NCI-H146 treated with DMSO at 0.1 percent for 48 hours (cell line): ENCODE results near the gene KLHL20.
A peak's percentile ranks its signal among the peaks of the same experiment; 100 is the strongest.
"Not testable (repeated sequence)": the region's sequence is repeated elsewhere in the genome, so short reads cannot be mapped to it uniquely, and the experiment has no call there.

ENCODE experiments used
- DNase-seq: peaks from one replicate; lab custom pipeline; 2025; ENCODE audit not compliant: unreplicated experiment; lab: John Stamatoyannopoulos, UW

KLHL20 gene

GRCh38 chr1:173749137-173749536, 34.4 kb downstream of the KLHL20 start:
- no peak for DNase-seq

- no peak for DNase-seq
Measured at GRCh38 chr1:173753830-173754229, 39.0 kb downstream of the KLHL20 start.

- no peak for DNase-seq
Measured at GRCh38 chr1:173757666-173758065, 42.9 kb downstream of the KLHL20 start.

GRCh38 chr1:173758110-173758509, 43.3 kb downstream of the KLHL20 start:
- no peak for DNase-seq

- DNase-seq: no peak
Measured at GRCh38 chr1:173758980-173759379, 44.2 kb downstream of the KLHL20 start.

- not testable (repeated sequence) for DNase-seq
Measured at GRCh38 chr1:173764331-173764730, 49.5 kb downstream of the KLHL20 start.

- no peak for DNase-seq
Measured at GRCh38 chr1:173768206-173768605, 53.4 kb downstream of the KLHL20 start.

GRCh38 chr1:173768827-173769226, 54.0 kb downstream of the KLHL20 start:
- no peak for DNase-seq

GRCh38 chr1:173770330-173770729, 55.5 kb downstream of the KLHL20 start:
- not testable (repeated sequence) for DNase-seq

GRCh38 chr1:173771560-173771959, 56.8 kb downstream of the KLHL20 start:
- DNase-seq: no peak

- DNase-seq: no peak
Measured at GRCh38 chr1:173775578-173776226, 60.9 kb downstream of the KLHL20 start.

- no peak for DNase-seq
Measured at GRCh38 chr1:173779936-173780335, 65.2 kb downstream of the KLHL20 start.

GRCh38 chr1:173784997-173785396, 70.2 kb downstream of the KLHL20 start:
- DNase-seq: no peak

GRCh38 chr1:173789841-173790240, 75.1 kb downstream of the KLHL20 start:
- DNase-seq: no peak

GRCh38 chr1:173798078-173798477, 83.3 kb downstream of the KLHL20 start:
- no peak for DNase-seq

- not testable (repeated sequence) for DNase-seq
Measured at GRCh38 chr1:173799995-173800394, 85.2 kb downstream of the KLHL20 start.

- no peak for DNase-seq
Measured at GRCh38 chr1:173802961-173803360, 88.2 kb downstream of the KLHL20 start.

GRCh38 chr1:173813654-173814053, 98.9 kb downstream of the KLHL20 start:
- DNase-seq: not testable (repeated sequence)

GRCh38 chr1:173818459-173818858, 103.7 kb downstream of the KLHL20 start:
- no peak for DNase-seq

- no peak for DNase-seq
Measured at GRCh38 chr1:173821680-173822079, 106.9 kb downstream of the KLHL20 start.

GRCh38 chr1:173823781-173824314, 109.1 kb downstream of the KLHL20 start:
- DNase-seq: no peak

- peak; percentile 94 for DNase-seq
Measured at GRCh38 chr1:173824315-173825081, 109.7 kb downstream of the KLHL20 start, which contains the start of the genes CENPL and DARS2. TSS of gene CENPL (minus strand) at chr1:173824883. CDS start at chr1:173811299, 13,584 bp downstream. TSS of gene DARS2 (plus strand) at chr1:173824673. CDS start at chr1:173825230, 557 bp downstream.
